ENCODE data around the gene CNPY1. TPM values are rescaled to one million over a fixed set of nuclear protein-coding genes. Genes with fewer than 3 reads are reported as not detected.

The CNPY1 gene
- total and polyA plus RNA-seq, 4 donors, result not detected

DNA sequence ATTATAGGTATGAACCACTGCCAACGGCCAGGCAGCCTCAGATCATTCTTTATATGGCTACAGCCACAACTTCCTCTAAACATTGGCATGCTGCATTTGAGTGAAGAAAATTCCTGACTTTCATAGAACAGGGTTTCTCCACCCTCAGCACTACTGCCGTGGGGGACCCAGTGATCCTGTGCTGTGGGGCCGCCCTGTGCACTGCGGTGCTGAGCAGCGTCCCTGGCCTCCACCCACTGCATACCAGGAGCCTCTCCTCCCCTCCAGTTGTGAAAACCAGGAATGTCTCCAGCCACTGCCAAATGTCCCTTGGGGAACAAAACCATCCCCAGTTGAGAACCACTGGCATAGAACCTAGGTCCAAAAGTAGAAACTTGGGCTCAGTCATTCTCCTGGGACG, 15.8 kb downstream of the CNPY1 start:
- H3K36me3 ChIP-seq (ENCODE audit: control insufficient read depth in 4 of 4, insufficient read depth in 3 of 4, low read depth in 1 of 4, low read length in 3 of 4), result no peaks in the 10 kb centered on the region
- DNase-seq (ENCODE audit: low spot score), result no peak
- H3K27me3 ChIP-seq (ENCODE audit: control insufficient read depth in 4 of 4, insufficient read depth in 4 of 4, low read length in 3 of 4), result peaks cover 0 to 21% (median 13%) of the 10 kb centered on the region in 4 donors
- no peak overlapping the region for H3K9ac ChIP-seq (ENCODE audit: low read depth in 1 of 2, low read length in 2 of 2)
- WGBS, result 80% methylated on average over 6 of the region's 6 CpGs
- H3K4me1 ChIP-seq (ENCODE audit: control insufficient read depth in 4 of 4, insufficient read depth in 4 of 4, low read length in 3 of 4), result peaks cover 6 to 14% (median 9%) of the 10 kb centered on the region in 4 donors
- no peak overlapping the region for H3K4me3 ChIP-seq (ENCODE audit: low read depth in 1 of 3, low read length in 3 of 3)
- H3K9me3 ChIP-seq (ENCODE audit: control insufficient read depth in 4 of 4, low read length in 3 of 4), result no peaks in the 10 kb centered on the region
- no peak overlapping the region for H3K27ac ChIP-seq (ENCODE audit: low read depth in 1 of 2, low read length in 2 of 2)
- TF ChIP-seq GABPA (IDR thresholded peaks at IDR 0.05 in 1 of 2, conservative IDR thresholded peaks at IDR 0.05 in 1 of 2), result no peak

DNA sequence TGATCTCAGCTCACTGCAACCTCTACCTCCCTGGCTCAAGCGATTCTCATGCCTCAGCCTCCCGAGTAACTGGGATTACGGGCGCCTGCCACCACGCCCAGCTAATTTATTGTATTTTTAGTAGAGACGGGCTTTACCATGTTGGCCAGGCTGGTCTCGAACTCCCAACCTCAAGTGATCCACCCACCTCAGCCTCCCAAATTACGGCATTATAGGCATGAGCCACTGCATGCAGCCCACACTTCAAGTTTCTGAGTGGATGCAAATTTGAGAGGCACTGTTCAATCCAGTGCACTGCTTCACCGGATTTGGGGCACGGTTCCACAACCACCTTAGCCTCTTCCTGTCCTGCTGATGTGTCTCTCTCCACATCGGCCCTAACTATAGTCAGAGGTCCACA, 16.5 kb downstream of the CNPY1 start:
- peaks cover 0 to 21% (median 13%) of the 10 kb centered on the region in 4 donors for H3K27me3 ChIP-seq (ENCODE audit: control insufficient read depth in 4 of 4, insufficient read depth in 4 of 4, low read length in 3 of 4)
- 84% methylated on average over 11 of the region's 11 CpGs for WGBS

DNA sequence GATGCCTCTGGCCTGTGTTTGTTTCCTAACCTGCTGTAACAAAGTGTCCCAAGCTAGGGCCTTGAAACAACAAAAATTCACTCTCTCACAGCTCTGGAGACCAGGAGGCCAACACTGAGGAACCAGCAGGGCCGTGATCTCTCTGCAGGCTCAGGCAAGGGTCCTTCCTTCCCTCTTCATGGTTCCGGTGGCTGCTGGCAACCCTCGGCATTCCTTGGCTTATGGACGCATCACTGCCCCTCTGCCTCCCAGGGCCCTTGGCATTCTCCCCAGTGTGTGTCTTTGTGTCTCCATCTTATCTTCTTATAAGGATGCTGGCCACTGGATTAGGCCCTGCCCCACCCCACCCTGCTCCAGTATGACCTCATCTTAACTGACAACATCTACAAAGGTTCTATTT, 17.0 kb downstream of the CNPY1 start:
- Histone ChIP-seq H3K9me3 (ENCODE audit: control insufficient read depth in 4 of 4, low read length in 3 of 4) (no peaks in the 10 kb centered on the region), H3K36me3 (ENCODE audit: control insufficient read depth in 4 of 4, insufficient read depth in 3 of 4, low read depth in 1 of 4, low read length in 3 of 4) (no peaks in the 10 kb centered on the region), H3K9ac (ENCODE audit: low read depth in 1 of 2, low read length in 2 of 2) (no peak overlapping the region), H3K4me3 (ENCODE audit: low read depth in 1 of 3, low read length in 3 of 3) (no peak overlapping the region), H3K27me3 (ENCODE audit: control insufficient read depth in 4 of 4, insufficient read depth in 4 of 4, low read length in 3 of 4) (peaks cover 0 to 18% (median 13%) of the 10 kb centered on the region in 4 donors), H3K4me1 (ENCODE audit: control insufficient read depth in 4 of 4, insufficient read depth in 4 of 4, low read length in 3 of 4) (peaks cover 6 to 14% (median 9%) of the 10 kb centered on the region in 4 donors), H3K27ac (ENCODE audit: low read depth in 1 of 2, low read length in 2 of 2) (no peak overlapping the region)
- WGBS, result 91% methylated on average over 4 of the region's 4 CpGs
- DNase-seq (ENCODE audit: low spot score), result no peak
- TF ChIP-seq HNF4A (conservative IDR thresholded peaks at IDR 0.05) (no peak), RXRA (IDR thresholded peaks at IDR 0.05) (no peak), HNF4G (IDR thresholded peaks at IDR 0.05) (no peak), YY1 (IDR thresholded peaks at IDR 0.05) (no peak), NR2F2 (IDR thresholded peaks at IDR 0.05) (no peak)
- TF ChIP-seq, protein P1, sequence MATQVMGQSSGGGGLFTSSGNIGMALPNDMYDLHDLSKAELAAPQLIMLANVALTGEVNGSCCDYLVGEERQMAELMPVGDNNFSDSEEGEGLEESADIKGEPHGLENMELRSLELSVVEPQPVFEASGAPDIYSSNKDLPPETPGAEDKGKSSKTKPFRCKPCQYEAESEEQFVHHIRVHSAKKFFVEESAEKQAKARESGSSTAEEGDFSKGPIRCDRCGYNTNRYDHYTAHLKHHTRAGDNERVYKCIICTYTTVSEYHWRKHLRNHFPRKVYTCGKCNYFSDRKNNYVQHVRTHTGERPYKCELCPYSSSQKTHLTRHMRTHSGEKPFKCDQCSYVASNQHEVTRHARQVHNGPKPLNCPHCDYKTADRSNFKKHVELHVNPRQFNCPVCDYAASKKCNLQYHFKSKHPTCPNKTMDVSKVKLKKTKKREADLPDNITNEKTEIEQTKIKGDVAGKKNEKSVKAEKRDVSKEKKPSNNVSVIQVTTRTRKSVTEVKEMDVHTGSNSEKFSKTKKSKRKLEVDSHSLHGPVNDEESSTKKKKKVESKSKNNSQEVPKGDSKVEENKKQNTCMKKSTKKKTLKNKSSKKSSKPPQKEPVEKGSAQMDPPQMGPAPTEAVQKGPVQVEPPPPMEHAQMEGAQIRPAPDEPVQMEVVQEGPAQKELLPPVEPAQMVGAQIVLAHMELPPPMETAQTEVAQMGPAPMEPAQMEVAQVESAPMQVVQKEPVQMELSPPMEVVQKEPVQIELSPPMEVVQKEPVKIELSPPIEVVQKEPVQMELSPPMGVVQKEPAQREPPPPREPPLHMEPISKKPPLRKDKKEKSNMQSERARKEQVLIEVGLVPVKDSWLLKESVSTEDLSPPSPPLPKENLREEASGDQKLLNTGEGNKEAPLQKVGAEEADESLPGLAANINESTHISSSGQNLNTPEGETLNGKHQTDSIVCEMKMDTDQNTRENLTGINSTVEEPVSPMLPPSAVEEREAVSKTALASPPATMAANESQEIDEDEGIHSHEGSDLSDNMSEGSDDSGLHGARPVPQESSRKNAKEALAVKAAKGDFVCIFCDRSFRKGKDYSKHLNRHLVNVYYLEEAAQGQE (IDR thresholded peaks at IDR 0.05), result no peak

More for the DNA sequence above, 16.5 kb downstream of the CNPY1 start:
- Histone ChIP-seq H3K9ac (ENCODE audit: low read depth in 1 of 2, low read length in 2 of 2) (no peak overlapping the region), H3K27ac (ENCODE audit: low read depth in 1 of 2, low read length in 2 of 2) (no peak overlapping the region), H3K36me3 (ENCODE audit: control insufficient read depth in 4 of 4, insufficient read depth in 3 of 4, low read depth in 1 of 4, low read length in 3 of 4) (no peaks in the 10 kb centered on the region), H3K4me1 (ENCODE audit: control insufficient read depth in 4 of 4, insufficient read depth in 4 of 4, low read length in 3 of 4) (peaks cover 6 to 14% (median 9%) of the 10 kb centered on the region in 4 donors), H3K4me3 (ENCODE audit: low read depth in 1 of 3, low read length in 3 of 3) (no peak overlapping the region), H3K9me3 (ENCODE audit: control insufficient read depth in 4 of 4, low read length in 3 of 4) (no peaks in the 10 kb centered on the region)
- no peak for TF ChIP-seq HNF4A (conservative IDR thresholded peaks at IDR 0.05)
- TF ChIP-seq FOXA1 (IDR thresholded peaks at IDR 0.05), result no peak
- no peak for TF ChIP-seq TAF1 (conservative IDR thresholded peaks at IDR 0.05)
- TF ChIP-seq, protein P2, sequence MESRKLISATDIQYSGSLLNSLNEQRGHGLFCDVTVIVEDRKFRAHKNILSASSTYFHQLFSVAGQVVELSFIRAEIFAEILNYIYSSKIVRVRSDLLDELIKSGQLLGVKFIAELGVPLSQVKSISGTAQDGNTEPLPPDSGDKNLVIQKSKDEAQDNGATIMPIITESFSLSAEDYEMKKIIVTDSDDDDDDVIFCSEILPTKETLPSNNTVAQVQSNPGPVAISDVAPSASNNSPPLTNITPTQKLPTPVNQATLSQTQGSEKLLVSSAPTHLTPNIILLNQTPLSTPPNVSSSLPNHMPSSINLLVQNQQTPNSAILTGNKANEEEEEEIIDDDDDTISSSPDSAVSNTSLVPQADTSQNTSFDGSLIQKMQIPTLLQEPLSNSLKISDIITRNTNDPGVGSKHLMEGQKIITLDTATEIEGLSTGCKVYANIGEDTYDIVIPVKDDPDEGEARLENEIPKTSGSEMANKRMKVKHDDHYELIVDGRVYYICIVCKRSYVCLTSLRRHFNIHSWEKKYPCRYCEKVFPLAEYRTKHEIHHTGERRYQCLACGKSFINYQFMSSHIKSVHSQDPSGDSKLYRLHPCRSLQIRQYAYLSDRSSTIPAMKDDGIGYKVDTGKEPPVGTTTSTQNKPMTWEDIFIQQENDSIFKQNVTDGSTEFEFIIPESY (IDR thresholded peaks at IDR 0.05), result no peak
- no peak for TF ChIP-seq FOXA2 (IDR thresholded peaks at IDR 0.05)
- no peak for TF ChIP-seq YY1 (IDR thresholded peaks at IDR 0.05)
- TF ChIP-seq HNF4G (IDR thresholded peaks at IDR 0.05), result no peak
- TF ChIP-seq, protein P3, sequence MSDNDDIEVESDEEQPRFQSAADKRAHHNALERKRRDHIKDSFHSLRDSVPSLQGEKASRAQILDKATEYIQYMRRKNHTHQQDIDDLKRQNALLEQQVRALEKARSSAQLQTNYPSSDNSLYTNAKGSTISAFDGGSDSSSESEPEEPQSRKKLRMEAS (IDR thresholded peaks at IDR 0.05), result no peak
- no peak for TF ChIP-seq JUND (IDR thresholded peaks at IDR 0.05)
- TF ChIP-seq, protein P1 (IDR thresholded peaks at IDR 0.05), result no peak
- TF ChIP-seq SP1 (IDR thresholded peaks at IDR 0.05), result no peak
- DNase-seq (ENCODE audit: low spot score), result no peak
